H1 (cell line): ENCODE data around the gene JAKMIP2. TPM values are rescaled to one million over a fixed set of nuclear protein-coding genes. Genes with fewer than 3 reads are reported as not detected.

Experiments
- CTCF ChIA-PET: fragments of 300-600 bp; sonication (Branson Sonifier 250); formaldehyde crosslinking; loops from one replicate; lab custom pipeline; 2021; ENCODE audit not compliant: partially characterized antibody; lab: Charles Lee
- POLR2A ChIA-PET: fragments of 300-600 bp; sonication (Branson Sonifier 250); formaldehyde crosslinking; loops from one replicate; lab custom pipeline; 2021; ENCODE audit warnings: inconsistent platforms; ENCODE audit not compliant: partially characterized antibody; lab: Charles Lee
- DNase-seq, 2 experiments: peaks; one replicate each; pipeline versions ENCODE4 v3.0.0 to v3.0.0-alpha.2; 2010 to 2022; ENCODE audit warnings: low spot score in 2 of 2, low read depth in 1 of 2, mixed read lengths in 1 of 2
- FAIRE-seq: peaks from 2 replicates; lab custom pipeline; 2011; peaks lifted over from hg19 to GRCh38; lab: Jason Lieb, UNC
- H2AFZ ChIP-seq: 2 replicates; pipeline ENCODE4 v1.8.1; 2012; ENCODE audit warnings: low read length, inconsistent platforms
- H2AK5ac ChIP-seq: 2 replicates; pipeline ENCODE4 v1.6.1; 2013; ENCODE audit warnings: low read depth, low read length
- H2BK120ac ChIP-seq: replicated peaks from 2 replicates; pipeline ENCODE3; 2013; ENCODE audit warnings: low read depth, low read length, inconsistent platforms
- H2BK12ac ChIP-seq: 2 replicates; pipeline ENCODE4 v1.6.1; 2013; ENCODE audit warnings: low read depth, low read length
- H2BK15ac ChIP-seq: 2 replicates; pipeline ENCODE4 v1.6.1; 2013; ENCODE audit warnings: low read length
- H2BK20ac ChIP-seq: 2 replicates; pipeline ENCODE4 v1.6.1; 2013; ENCODE audit warnings: low read length
- H2BK5ac ChIP-seq: 2 replicates; pipeline ENCODE4 v1.6.1; 2013; ENCODE audit warnings: low read depth, low read length
- H3K14ac ChIP-seq: 2 replicates; pipeline ENCODE4 v1.6.1; 2013; ENCODE audit warnings: inconsistent platforms; ENCODE audit not compliant: insufficient read length
- H3K18ac ChIP-seq: 2 replicates; pipeline ENCODE4 v1.6.1; 2013; ENCODE audit warnings: low read length; ENCODE audit errors: extremely low read depth
- H3K23ac ChIP-seq: 2 replicates; pipeline ENCODE4 v1.6.1; 2013; ENCODE audit warnings: inconsistent platforms; ENCODE audit not compliant: insufficient read length
- H3K23me2 ChIP-seq: 2 replicates; pipeline ENCODE4 v1.6.1; 2013; ENCODE audit warnings: low read depth, low read length
- H3K27ac ChIP-seq: 2 replicates; pipeline ENCODE4 v1.6.1; 2011; ENCODE audit warnings: low read depth, low read length, inconsistent platforms
- H3K27me3 ChIP-seq, 4 experiments: replicated peaks in 1 of 4; 1 replicate in 1 of 4; 2 replicates in 3 of 4; pipeline versions ENCODE4 v1.6.1 to v1.8.1; 2011 to 2013; ENCODE audit warnings: low read length in 3 of 4, mild to moderate bottlenecking in 3 of 4, inconsistent platforms in 2 of 4, mixed read lengths in 2 of 4, moderate library complexity in 1 of 4; ENCODE audit not compliant: control insufficient read depth in 3 of 4, insufficient read depth in 3 of 4; ENCODE audit errors: extremely low read depth in 1 of 4
- H3K36me3 ChIP-seq, 4 experiments: 2 replicates each; pipeline versions ENCODE4 v1.6.1 to v1.8.1; 2011 to 2013; ENCODE audit warnings: mild to moderate bottlenecking in 4 of 4, low read length in 3 of 4, moderate library complexity in 2 of 4, control low read depth in 1 of 4, inconsistent platforms in 1 of 4; ENCODE audit not compliant: insufficient read depth in 4 of 4, control insufficient read depth in 2 of 4
- H3K4ac ChIP-seq: replicated peaks from 2 replicates; pipeline ENCODE3; 2013; ENCODE audit warnings: low read length, low read depth, mixed read lengths, inconsistent platforms; ENCODE audit not compliant: insufficient read length
- H3K4me1 ChIP-seq, 4 experiments: replicated peaks in 1 of 4; 1 replicate in 1 of 4; 2 replicates in 3 of 4; pipeline versions ENCODE4 v1.6.1 to v1.8.1; 2011 to 2013; ENCODE audit warnings: low read length in 3 of 4, inconsistent platforms in 2 of 4, mixed read lengths in 1 of 4; ENCODE audit not compliant: insufficient read depth in 4 of 4, control insufficient read depth in 3 of 4
- H3K4me2 ChIP-seq, 2 experiments: 2 replicates each; pipeline versions ENCODE4 v1.6.1 to v1.8.1; 2011 to 2013; ENCODE audit warnings: low read depth in 2 of 2, low read length in 2 of 2, control low read depth in 1 of 2, inconsistent platforms in 1 of 2, mild to moderate bottlenecking in 1 of 2; ENCODE audit not compliant: insufficient read depth in 1 of 2
- H3K4me3 ChIP-seq, 4 experiments: fragments of 200-600, 300-600 bp in 1 of 4; sonication (generic), shearing (Covaris generic), sonication (Bioruptor Twin) in 1 of 4; 2 replicates each; pipeline versions ENCODE4 v1.5.1 to v1.8.1; 2011 to 2016; ENCODE audit warnings: low read length in 4 of 4, low read depth in 3 of 4, control low read depth in 2 of 4, inconsistent platforms in 2 of 4, mild to moderate bottlenecking in 2 of 4, mixed read lengths in 1 of 4, moderate library complexity in 1 of 4; ENCODE audit not compliant: insufficient read depth in 2 of 4; ENCODE audit errors: extremely low read depth in 1 of 4
- H3K56ac ChIP-seq: replicated peaks from 2 replicates; pipeline ENCODE3; 2013; ENCODE audit warnings: low read depth, mild to moderate bottlenecking, mixed read lengths, low read length, inconsistent platforms; ENCODE audit not compliant: insufficient read length
- H3K79me1 ChIP-seq: 2 replicates; pipeline ENCODE4 v1.6.1; 2013; ENCODE audit warnings: low read depth, low read length, control low read depth
- H3K79me2 ChIP-seq, 2 experiments: 2 replicates each; pipeline versions ENCODE4 v1.6.1 to v1.8.1; 2012 to 2013; ENCODE audit warnings: low read length in 2 of 2, mild to moderate bottlenecking in 2 of 2, inconsistent platforms in 1 of 2; ENCODE audit not compliant: insufficient read depth in 2 of 2, control insufficient read depth in 1 of 2
- H3K9ac ChIP-seq, 4 experiments: replicated peaks in 1 of 4; 1 replicate in 1 of 4; 2 replicates in 3 of 4; pipeline versions ENCODE4 v1.6.1 to v1.8.1; 2011 to 2013; ENCODE audit warnings: low read depth in 3 of 4, low read length in 3 of 4, control low read depth in 2 of 4, mild to moderate bottlenecking in 2 of 4, moderate library complexity in 2 of 4, inconsistent platforms in 1 of 4; ENCODE audit errors: extremely low read depth in 1 of 4
- H3K9me3 ChIP-seq, 2 experiments: 2 replicates each; pipeline versions ENCODE4 v1.6.1 to v1.8.1; 2012 to 2013; ENCODE audit warnings: mild to moderate bottlenecking in 2 of 2, moderate library complexity in 2 of 2, control low read depth in 1 of 2, inconsistent platforms in 1 of 2, low read depth in 1 of 2, low read length in 1 of 2, mixed read lengths in 1 of 2; ENCODE audit not compliant: insufficient read depth in 2 of 2
- H4K20me1 ChIP-seq, 2 experiments: replicated peaks in 1 of 2; 2 replicates each; pipeline versions ENCODE3 to v1.8.1; 2011 to 2013; ENCODE audit warnings: inconsistent platforms in 2 of 2, low read length in 2 of 2, mild to moderate bottlenecking in 1 of 2; ENCODE audit not compliant: insufficient read depth in 2 of 2, control insufficient read depth in 1 of 2
- H4K5ac ChIP-seq: 2 replicates; pipeline ENCODE4 v1.6.1; 2013; ENCODE audit warnings: low read length, low read depth, mixed read lengths, inconsistent platforms; ENCODE audit not compliant: insufficient read length
- H4K8ac ChIP-seq: 2 replicates; pipeline ENCODE4 v1.8.0; 2013; ENCODE audit warnings: mild to moderate bottlenecking, moderate library complexity, low read length, inconsistent platforms; ENCODE audit not compliant: insufficient read depth; ENCODE audit errors: extremely low read depth
- H4K91ac ChIP-seq: replicated peaks from 2 replicates; pipeline ENCODE3; 2013; ENCODE audit warnings: low read length, mixed read lengths, inconsistent platforms; ENCODE audit not compliant: insufficient read length
- BACH1 ChIP-seq: IDR thresholded peaks from 2 replicates; pipeline ENCODE4 v1.6.1; 2012; ENCODE audit warnings: low read length, improper control_type of control experiment
- CBX5 ChIP-seq: fragments of 300-800, 300-1000 bp; sonication (generic); IDR thresholded peaks from 2 replicates; pipeline ENCODE4 v1.7.1; 2016; ENCODE audit warnings: antibody characterized with exemption, low read length, low read depth
- CHD2 ChIP-seq: IDR thresholded peaks from 2 replicates; pipeline ENCODE4 v1.6.1; 2012; ENCODE audit warnings: low read length, improper control_type of control experiment
- FOSL1 ChIP-seq: IDR thresholded peaks from 2 replicates; pipeline ENCODE4 v1.6.1; 2011; ENCODE audit warnings: mild to moderate bottlenecking, low read depth, low read length, moderate library complexity; ENCODE audit not compliant: insufficient read depth
- KDM1A ChIP-seq: fragments of 200-600, 300-600 bp; sonication (generic); IDR thresholded peaks from 2 replicates; pipeline ENCODE4 v1.7.1; 2016; ENCODE audit warnings: mild to moderate bottlenecking, low read length, borderline replicate concordance
- MAFK ChIP-seq: IDR thresholded peaks from 2 replicates; pipeline ENCODE4 v1.6.1; 2012; ENCODE audit warnings: low read depth, mild to moderate bottlenecking, improper control_type of control experiment, low read length
- PHF8 ChIP-seq: fragments of 200-600 bp; sonication (generic); conservative IDR thresholded peaks from 2 replicates; pipeline ENCODE4 v1.7.1; 2012; ENCODE audit warnings: low read depth, mild to moderate bottlenecking, inconsistent platforms, low read length, moderate library complexity
- SIN3A ChIP-seq, 2 experiments: IDR thresholded peaks in 1 of 2; conservative IDR thresholded peaks in 1 of 2; 2 replicates each; pipeline ENCODE4 v1.6.1; 2011 to 2012; ENCODE audit warnings: low read length in 2 of 2, improper control_type of control experiment in 1 of 2, low read depth in 1 of 2, mild to moderate bottlenecking in 1 of 2
- SP2 ChIP-seq: IDR thresholded peaks from 2 replicates; pipeline ENCODE4 v1.6.1; 2012; ENCODE audit warnings: mild to moderate bottlenecking, low read length, inconsistent platforms
- TAF1 ChIP-seq: IDR thresholded peaks from 2 replicates; pipeline ENCODE4 v1.6.1; 2011; ENCODE audit warnings: mild to moderate bottlenecking, low read depth, low read length
- YY1 ChIP-seq: IDR thresholded peaks from 2 replicates; pipeline ENCODE4 v1.6.1; 2011; ENCODE audit warnings: low read depth, mild to moderate bottlenecking, low read length
- ZNF274 ChIP-seq: IDR thresholded peaks from 2 replicates; pipeline ENCODE4 v1.7.0; 2012; ENCODE audit warnings: low read length, borderline replicate concordance; ENCODE audit errors: extremely low read depth
- WGBS, 2 experiments: shearing (Covaris generic) in 1 of 2; methylation state at CpG; one replicate each; pipeline versions ENCODE4 v1.1.6 to v1.1.7; 2013 to 2015; ENCODE audit warnings: low lambda C conversion rate in 2 of 2, mixed read lengths in 2 of 2, inconsistent platforms in 1 of 2, low coverage in 1 of 2, missing lambda C conversion rate in 1 of 2; ENCODE audit not compliant: insufficient replicate concordance in 2 of 2, insufficient coverage in 1 of 2, insufficient read length in 1 of 2; ENCODE audit errors: extremely low coverage in 1 of 2, missing lambda C conversion rate in 1 of 2; 5-methylcytosine and 5-hydroxymethylcytosine counted together
- polyA plus RNA-seq, 7 experiments: library from polyadenylated mRNA; depleted of rRNA in 3 of 7; stranded (reverse) in 5 of 7; unstranded in 2 of 7; fragments of >200 nt in 5 of 7; fragments of 200-250 nt in 2 of 7; gene quantifications; 1 replicate in 5 of 7; 2 replicates in 1 of 7; 4 replicates in 1 of 7; pipeline versions ENCODE4 v1.2.1 to v1.2.3, GENCODE V29; 2011 to 2013; ENCODE audit warnings: missing spikeins in 2 of 7, mixed read lengths in 2 of 7
- total RNA-seq: library from RNA; stranded (reverse); fragmentation: NEBNext Ultra II Directional; extraction: Animal tissue kit (Norgen Biotek cat#: 25700); gene quantifications from 2 replicates; pipeline ENCODE4 v1.2.1, GENCODE V29; 2021

JAKMIP2 gene
- total and polyA plus RNA-seq, 2 of the 8 experiments (the other 6 are each of a cell fraction or from before 2014, with no cell fraction given) = 2.4 to 13.6 TPM

DNA sequence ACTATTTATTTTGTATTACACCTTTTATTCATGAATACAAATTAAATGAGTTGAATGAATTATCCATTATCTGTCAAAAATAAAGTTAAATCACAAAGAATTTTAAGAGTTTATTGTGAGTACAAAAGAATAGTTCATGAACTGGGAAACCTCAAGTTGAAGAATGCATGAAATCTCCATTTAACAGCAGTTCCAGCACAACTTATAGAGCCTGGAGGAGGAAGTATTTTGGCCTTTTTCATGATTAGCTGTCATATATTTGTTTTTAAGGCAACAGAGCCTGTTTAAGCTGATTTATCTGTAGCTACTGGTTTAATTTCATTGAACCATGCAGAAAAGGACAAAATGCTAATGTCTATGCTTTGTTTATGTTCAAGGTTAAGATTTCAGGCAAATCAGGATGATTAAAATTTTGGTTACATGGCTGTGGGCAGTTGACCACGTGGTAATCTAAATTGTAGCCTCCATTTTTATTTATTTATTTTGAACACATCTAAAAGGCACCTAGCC is 36.8 kb upstream of the JAKMIP2 start:
- TF ChIP-seq TAF1 (no peak), FOSL1 (no peak), SP2 (no peak), ZNF274 (no peak), PHF8 (no peak), YY1 (no peak), SIN3A (conservative IDR thresholded peaks at IDR 0.05 in 1 of 2, IDR thresholded peaks at IDR 0.05 in 1 of 2; ENCODE audit: low read depth in 1 of 2, low read length in 2 of 2) (no peak), MAFK (no peak), BACH1 (no peak), KDM1A (no peak), CHD2 (no peak), CBX5 (no peak)
- Histone ChIP-seq H3K9ac (no peak overlapping the region), H3K4me2 (no peak overlapping the region), H3K4ac (no peak overlapping the region), H2AK5ac (no peak overlapping the region), H2BK5ac (no peak overlapping the region), H2BK120ac (no peak overlapping the region), H3K4me1 (no peaks in the 10 kb centered on the region), H3K79me1 (no peaks in the 10 kb centered on the region), H4K91ac (no peak overlapping the region), H3K4me3 (no peak overlapping the region), H3K27me3 (no peaks in the 10 kb centered on the region), H4K5ac (no peak overlapping the region), H3K27ac (no peak overlapping the region), H4K20me1 (no peaks in the 10 kb centered on the region), H2AFZ (no peak overlapping the region), H3K23me2 (no peaks in the 10 kb centered on the region), H3K79me2 (no peaks in the 10 kb centered on the region), H3K56ac (no peak overlapping the region), H2BK12ac (no peak overlapping the region), H2BK20ac (no peak overlapping the region), H3K14ac (no peak overlapping the region), H3K9me3 (no peaks in the 10 kb centered on the region), H3K36me3 (no peaks in the 10 kb centered on the region), H3K18ac (no peak overlapping the region), H3K23ac (no peak overlapping the region), H4K8ac (no peak overlapping the region), H2BK15ac (no peak overlapping the region)
- no peak for DNase-seq
- no peak for FAIRE-seq
- WGBS, 2 experiments = 70% methylated on average over 1 of the region's 1 CpG; no CpG with 5 or more reads in 1 of the 2 experiments
- CTCF ChIA-PET = interaction anchor here (0.6 to 2.5 kb wide), 6 partner anchors 10 to 265 kb away, joined by 3 to 12 read pairs (median 3); no protein-coding TSS in a partner anchor
- POLR2A ChIA-PET = no interaction called here
